KOPT-K1 (cell line): ENCODE data around the gene ACTL6B.

Experiments
- H3K27ac ChIP-seq: fragments of 200-600 bp; sonication (generic); 2 replicates; pipeline ENCODE4 v1.5.1; 2016; ENCODE audit warnings: antibody characterized with exemption, mild to moderate bottlenecking, low read depth, low read length; ENCODE audit not compliant: poor library complexity, severe bottlenecking
- H3K36me3 ChIP-seq: fragments of 200-600 bp; sonication (generic); 2 replicates; pipeline ENCODE4 v1.5.1; 2017; ENCODE audit warnings: antibody characterized with exemption, mild to moderate bottlenecking, low read length, moderate library complexity; ENCODE audit not compliant: insufficient read depth
- H3K9me3 ChIP-seq: fragments of 200-600 bp; sonication (generic); 2 replicates; pipeline ENCODE4 v1.5.1; 2017; ENCODE audit warnings: antibody characterized with exemption, low read length, mild to moderate bottlenecking; ENCODE audit not compliant: insufficient read depth, poor library complexity, severe bottlenecking

Gene ACTL6B

GRCh38 chr7:100686822-100687211, 30.6 kb upstream of the ACTL6B start:
- H3K27ac ChIP-seq = no peak overlapping the region
- peaks cover 90% of the 10 kb centered on the region for H3K36me3 ChIP-seq
- no peaks in the 10 kb centered on the region for H3K9me3 ChIP-seq

GRCh38 chr7:100686201-100686821, 30.1 kb upstream of the ACTL6B start:
- H3K27ac ChIP-seq = no peak overlapping the region
- H3K9me3 ChIP-seq = no peaks in the 10 kb centered on the region
- H3K36me3 ChIP-seq = peaks cover 96% of the 10 kb centered on the region

- peaks cover 96% of the 10 kb centered on the region for H3K36me3 ChIP-seq
- H3K27ac ChIP-seq = no peak overlapping the region
- no peaks in the 10 kb centered on the region for H3K9me3 ChIP-seq
These were observed 29.4 kb upstream of the ACTL6B start for GRCh38 chr7:100685631-100686145.

- Histone ChIP-seq H3K27ac (no peak overlapping the region), H3K36me3 (peaks cover 100% of the 10 kb centered on the region), H3K9me3 (no peaks in the 10 kb centered on the region)
These were observed 28.9 kb upstream of the ACTL6B start for GRCh38 chr7:100685049-100685605.

GRCh38 chr7:100684534-100685042, 28.3 kb upstream of the ACTL6B start:
- H3K9me3 ChIP-seq = no peaks in the 10 kb centered on the region
- peaks cover 100% of the 10 kb centered on the region for H3K36me3 ChIP-seq
- no peak overlapping the region for H3K27ac ChIP-seq

- Histone ChIP-seq H3K36me3 (peaks cover 100% of the 10 kb centered on the region), H3K9me3 (no peaks in the 10 kb centered on the region), H3K27ac (no peak overlapping the region)
These were observed 27.6 kb upstream of the ACTL6B start for GRCh38 chr7:100683659-100684533.

- Histone ChIP-seq H3K36me3 (peaks cover 100% of the 10 kb centered on the region), H3K27ac (no peak overlapping the region), H3K9me3 (no peaks in the 10 kb centered on the region)
These were observed 26.9 kb upstream of the ACTL6B start for GRCh38 chr7:100682991-100683658.

- H3K9me3 ChIP-seq = no peaks in the 10 kb centered on the region
- no peak overlapping the region for H3K27ac ChIP-seq
- H3K36me3 ChIP-seq = peaks cover 100% of the 10 kb centered on the region
These were observed 26.0 kb upstream of the ACTL6B start for GRCh38 chr7:100682228-100682741.

- peaks cover 100% of the 10 kb centered on the region for H3K36me3 ChIP-seq
- H3K27ac ChIP-seq = no peak overlapping the region
- H3K9me3 ChIP-seq = no peaks in the 10 kb centered on the region
These were observed 25.4 kb upstream of the ACTL6B start for GRCh38 chr7:100681491-100682227.

GRCh38 chr7:100680576-100681271, 24.5 kb upstream of the ACTL6B start:
- H3K36me3 ChIP-seq = peaks cover 95% of the 10 kb centered on the region
- H3K9me3 ChIP-seq = no peaks in the 10 kb centered on the region
- no peak overlapping the region for H3K27ac ChIP-seq

GRCh38 chr7:100679927-100680575, 23.8 kb upstream of the ACTL6B start:
- Histone ChIP-seq H3K9me3 (no peaks in the 10 kb centered on the region), H3K36me3 (peaks cover 88% of the 10 kb centered on the region), H3K27ac (no peak overlapping the region)

- Histone ChIP-seq H3K36me3 (peaks cover 81% of the 10 kb centered on the region), H3K9me3 (no peaks in the 10 kb centered on the region), H3K27ac (no peak overlapping the region)
These were observed 23.1 kb upstream of the ACTL6B start for GRCh38 chr7:100679129-100679926.
